ENCODE results near the gene ACSM3.
"Not testable (repeated sequence)": the region's sequence is repeated elsewhere in the genome, so short reads cannot be mapped to it uniquely, and the experiment has no call there.

Gene ACSM3

GRCh38 chr16:20764448-20764847, 634 bp downstream of the ACSM3 start:
- H3K79me2 ChIP-seq (ENCODE audit: control insufficient read depth, insufficient read depth, low read length, poor library complexity); H3K27me3 ChIP-seq (ENCODE audit: insufficient read depth, low read length); H3K4me2 ChIP-seq (ENCODE audit: low read length); H3K79me1 ChIP-seq (ENCODE audit: low read length); H4K12ac ChIP-seq (ENCODE audit: low read depth, low read length); H2AK5ac ChIP-seq (ENCODE audit: low read length); H2AFZ ChIP-seq (ENCODE audit: insufficient read depth, low read length, poor library complexity); H2BK12ac ChIP-seq (ENCODE audit: low read length); H3K27ac ChIP-seq (ENCODE audit: low read depth, low read length); H4K91ac ChIP-seq (ENCODE audit: low read depth, low read length); H3K9me3 ChIP-seq (ENCODE audit: insufficient read depth, low read depth, low read length); H3K36me3 ChIP-seq (ENCODE audit: control insufficient read depth in 1 of 2, insufficient read depth in 2 of 2, low read length in 2 of 2); H3K4me1 ChIP-seq (ENCODE audit: control insufficient read depth in 1 of 2, insufficient read depth in 2 of 2, low read length in 2 of 2); H2BK5ac ChIP-seq (ENCODE audit: low read depth, low read length, poor library complexity); H4K8ac ChIP-seq (ENCODE audit: low read depth, low read length); H3K18ac ChIP-seq (ENCODE audit: low read length); H3K14ac ChIP-seq (ENCODE audit: low read length); H3K4me3 ChIP-seq (ENCODE audit: low read depth, low read length); H3K23ac ChIP-seq (ENCODE audit: low read length); H3K9ac ChIP-seq (ENCODE audit: low read length); H3K4ac ChIP-seq (ENCODE audit: low read depth, low read length); DNase-seq; H2BK120ac ChIP-seq (ENCODE audit: insufficient read depth, low read length, poor library complexity): not testable (repeated sequence)
- no CpG with 5 or more reads among the region's 1 CpG for WGBS (ENCODE audit: extremely low coverage, insufficient coverage, insufficient read length)

- Histone ChIP-seq H3K4ac (ENCODE audit: low read depth, low read length) (no peak overlapping the region), H3K36me3 (ENCODE audit: control insufficient read depth in 1 of 2, insufficient read depth in 2 of 2, low read length in 2 of 2) (no peaks in the 10 kb centered on the region), H3K9ac (ENCODE audit: low read length) (no peak overlapping the region), H3K27ac (ENCODE audit: low read depth, low read length) (no peak overlapping the region), H3K4me3 (ENCODE audit: low read depth, low read length) (no peak overlapping the region), H3K79me2 (ENCODE audit: control insufficient read depth, insufficient read depth, low read length, poor library complexity) (no peaks in the 10 kb centered on the region), H3K14ac (ENCODE audit: low read length) (no peak overlapping the region), H4K8ac (ENCODE audit: low read depth, low read length) (no peak overlapping the region), H2AFZ (ENCODE audit: insufficient read depth, low read length, poor library complexity) (no peak overlapping the region), H3K23ac (ENCODE audit: low read length) (no peak overlapping the region), H3K4me1 (ENCODE audit: control insufficient read depth in 1 of 2, insufficient read depth in 2 of 2, low read length in 2 of 2) (peaks cover 0 to 3% of the 10 kb centered on the region in 2 experiments), H4K91ac (ENCODE audit: low read depth, low read length) (no peak overlapping the region), H2BK5ac (ENCODE audit: low read depth, low read length, poor library complexity) (no peak overlapping the region), H3K27me3 (ENCODE audit: insufficient read depth, low read length) (no peaks in the 10 kb centered on the region), H2AK5ac (ENCODE audit: low read length) (no peak overlapping the region), H2BK120ac (ENCODE audit: insufficient read depth, low read length, poor library complexity) (no peak overlapping the region), H3K9me3 (ENCODE audit: insufficient read depth, low read depth, low read length) (no peaks in the 10 kb centered on the region), H3K79me1 (ENCODE audit: low read length) (no peaks in the 10 kb centered on the region), H4K12ac (ENCODE audit: low read depth, low read length) (no peak overlapping the region), H3K4me2 (ENCODE audit: low read length) (no peak overlapping the region), H3K18ac (ENCODE audit: low read length) (no peak overlapping the region), H2BK12ac (ENCODE audit: low read length) (no peak overlapping the region)
- no peak for DNase-seq
- no CpG with 5 or more reads among the region's 2 CpGs for WGBS (ENCODE audit: extremely low coverage, insufficient coverage, insufficient read length)
These were observed 1.9 kb downstream of the ACSM3 start for GRCh38 chr16:20765732-20766131.

GRCh38 chr16:20766294-20766693, 2.5 kb downstream of the ACSM3 start:
- Histone ChIP-seq H3K23ac (ENCODE audit: low read length) (no peak overlapping the region), H3K14ac (ENCODE audit: low read length) (no peak overlapping the region), H3K27ac (ENCODE audit: low read depth, low read length) (no peak overlapping the region), H2AFZ (ENCODE audit: insufficient read depth, low read length, poor library complexity) (no peak overlapping the region), H2BK120ac (ENCODE audit: insufficient read depth, low read length, poor library complexity) (no peak overlapping the region), H3K36me3 (ENCODE audit: control insufficient read depth in 1 of 2, insufficient read depth in 2 of 2, low read length in 2 of 2) (no peaks in the 10 kb centered on the region), H3K79me2 (ENCODE audit: control insufficient read depth, insufficient read depth, low read length, poor library complexity) (no peaks in the 10 kb centered on the region), H3K4me2 (ENCODE audit: low read length) (no peak overlapping the region), H3K9me3 (ENCODE audit: insufficient read depth, low read depth, low read length) (no peaks in the 10 kb centered on the region), H4K91ac (ENCODE audit: low read depth, low read length) (no peak overlapping the region), H3K9ac (ENCODE audit: low read length) (no peak overlapping the region), H2BK12ac (ENCODE audit: low read length) (no peak overlapping the region), H3K27me3 (ENCODE audit: insufficient read depth, low read length) (no peaks in the 10 kb centered on the region), H2BK5ac (ENCODE audit: low read depth, low read length, poor library complexity) (no peak overlapping the region), H2AK5ac (ENCODE audit: low read length) (no peak overlapping the region), H3K4me1 (ENCODE audit: control insufficient read depth in 1 of 2, insufficient read depth in 2 of 2, low read length in 2 of 2) (peaks cover 0 to 3% of the 10 kb centered on the region in 2 experiments), H4K8ac (ENCODE audit: low read depth, low read length) (no peak overlapping the region), H3K4ac (ENCODE audit: low read depth, low read length) (no peak overlapping the region), H3K4me3 (ENCODE audit: low read depth, low read length) (no peak overlapping the region), H3K79me1 (ENCODE audit: low read length) (no peaks in the 10 kb centered on the region), H4K12ac (ENCODE audit: low read depth, low read length) (no peak overlapping the region), H3K18ac (ENCODE audit: low read length) (no peak overlapping the region)
- no CpG with 5 or more reads among the region's 5 CpGs for WGBS (ENCODE audit: extremely low coverage, insufficient coverage, insufficient read length)
- no peak for DNase-seq

GRCh38 chr16:20767577-20767976, 3.8 kb downstream of the ACSM3 start:
- Histone ChIP-seq H4K91ac (ENCODE audit: low read depth, low read length) (no peak overlapping the region), H3K23ac (ENCODE audit: low read length) (no peak overlapping the region), H2AK5ac (ENCODE audit: low read length) (no peak overlapping the region), H3K4ac (ENCODE audit: low read depth, low read length) (no peak overlapping the region), H3K36me3 (ENCODE audit: control insufficient read depth in 1 of 2, insufficient read depth in 2 of 2, low read length in 2 of 2) (no peaks in the 10 kb centered on the region), H3K4me1 (ENCODE audit: control insufficient read depth in 1 of 2, insufficient read depth in 2 of 2, low read length in 2 of 2) (peaks cover 0 to 3% of the 10 kb centered on the region in 2 experiments), H3K4me2 (ENCODE audit: low read length) (no peak overlapping the region), H2BK5ac (ENCODE audit: low read depth, low read length, poor library complexity) (no peak overlapping the region), H4K12ac (ENCODE audit: low read depth, low read length) (no peak overlapping the region), H3K79me2 (ENCODE audit: control insufficient read depth, insufficient read depth, low read length, poor library complexity) (no peaks in the 10 kb centered on the region), H2AFZ (ENCODE audit: insufficient read depth, low read length, poor library complexity) (no peak overlapping the region), H3K14ac (ENCODE audit: low read length) (no peak overlapping the region), H3K27ac (ENCODE audit: low read depth, low read length) (no peak overlapping the region), H3K9ac (ENCODE audit: low read length) (no peak overlapping the region), H4K8ac (ENCODE audit: low read depth, low read length) (no peak overlapping the region), H2BK120ac (ENCODE audit: insufficient read depth, low read length, poor library complexity) (no peak overlapping the region), H2BK12ac (ENCODE audit: low read length) (no peak overlapping the region), H3K18ac (ENCODE audit: low read length) (no peak overlapping the region), H3K4me3 (ENCODE audit: low read depth, low read length) (no peak overlapping the region), H3K27me3 (ENCODE audit: insufficient read depth, low read length) (no peaks in the 10 kb centered on the region), H3K79me1 (ENCODE audit: low read length) (no peaks in the 10 kb centered on the region), H3K9me3 (ENCODE audit: insufficient read depth, low read depth, low read length) (no peaks in the 10 kb centered on the region)
- DNase-seq = no peak
